Activated CD8-positive, alpha-beta memory T cell treated with anti-CD3 and anti-CD28 coated beads, Interleukin-2, amount 50 U/mL, for 1 hour (primary cell): ENCODE data around the gene PRRG1.
"Not testable (repeated sequence)": the region's sequence is repeated elsewhere in the genome, so short reads cannot be mapped to it uniquely, and the experiment has no call there.

Experiments
- DNase-seq: peaks from one replicate; pipeline ENCODE4 v3.0.0-alpha.2; 2020; ENCODE audit errors: extremely low read depth

PRRG1 gene

DNA sequence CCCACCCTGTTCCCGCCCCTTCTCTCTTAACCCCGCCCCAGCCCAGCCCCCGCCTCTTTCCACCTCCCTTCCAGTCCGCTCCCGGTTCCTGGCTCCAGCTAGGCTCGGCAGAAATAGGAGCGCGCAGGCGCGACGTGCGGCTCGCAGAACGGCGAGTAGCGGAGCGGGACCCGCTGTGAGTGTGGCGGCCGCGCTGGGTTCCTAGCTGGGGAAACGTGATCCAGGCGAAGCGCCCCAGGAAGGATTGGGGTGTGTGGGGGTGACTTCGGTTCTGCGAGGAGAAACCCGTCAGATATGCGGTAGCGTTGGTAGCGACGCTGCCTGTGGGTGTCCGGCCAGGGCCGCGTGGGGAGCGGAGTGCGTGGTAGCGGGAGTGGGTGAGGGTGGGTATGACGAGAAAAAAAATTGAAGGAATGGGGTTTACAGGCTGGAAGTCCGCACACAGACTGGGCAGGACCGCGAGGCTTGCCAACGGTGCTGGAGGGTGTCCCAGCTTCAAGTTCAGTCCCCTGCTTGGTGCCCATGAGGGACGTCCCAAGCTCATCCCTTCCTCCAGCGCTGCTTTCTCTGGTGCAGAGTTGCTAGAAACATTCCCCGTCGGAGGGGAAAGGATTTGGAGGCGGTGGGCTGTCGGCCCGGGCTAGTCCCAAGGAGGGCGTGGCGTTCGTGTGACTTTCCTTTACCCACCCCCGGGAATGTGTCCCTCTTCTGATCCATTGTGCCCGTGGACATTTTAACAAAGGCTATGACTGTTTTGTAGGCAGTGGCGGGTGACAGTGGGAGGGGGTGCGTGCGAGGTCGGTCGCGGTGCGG lies at the start of gene PRRG1:
TSS of gene PRRG1 (plus strand) at position 144 of the 813 bp plus-strand sequence. CDS start 56,886 bp downstream, outside the sequence.
- DNase-seq = no peak

DNA sequence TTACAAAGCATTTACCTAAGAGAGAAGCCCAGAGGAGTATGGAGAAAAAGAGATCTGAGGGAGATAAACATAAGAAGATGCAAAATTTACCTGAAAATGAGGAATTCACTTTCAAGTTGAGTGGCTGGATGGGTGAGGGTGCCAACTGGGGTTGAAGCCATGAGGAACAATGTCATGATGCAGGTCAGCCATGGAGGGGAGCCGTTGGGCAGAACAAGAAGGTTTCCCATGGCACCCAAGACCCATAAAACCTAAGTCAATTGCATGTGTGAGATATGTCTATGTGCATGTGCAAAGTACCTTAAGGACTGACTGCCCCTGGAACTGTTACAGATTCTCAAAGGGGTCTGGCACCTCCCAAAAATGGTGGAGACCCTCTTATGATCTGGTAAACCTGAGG lies 46.6 kb upstream of the PRRG1 start:
- DNase-seq = no peak

DNA sequence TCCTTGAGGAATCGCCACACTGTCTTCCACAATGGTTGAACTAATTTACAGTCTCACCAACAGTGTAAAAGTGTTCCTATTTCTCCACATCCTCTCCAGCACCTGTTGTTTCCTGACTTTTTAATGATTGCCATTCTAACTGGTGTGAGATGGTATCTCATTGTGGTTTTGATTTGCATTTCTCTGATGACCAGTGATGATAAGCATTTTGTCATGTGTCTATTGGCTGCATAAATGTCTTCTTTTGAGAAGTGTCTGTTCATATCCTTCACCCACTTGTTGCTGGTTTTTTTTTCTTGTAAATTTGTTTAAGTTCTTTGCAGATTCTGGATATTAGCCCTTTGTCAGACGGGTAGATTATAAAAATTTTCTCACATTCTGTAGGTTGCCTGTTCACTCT lies 43.9 kb upstream of the PRRG1 start:
- DNase-seq = not testable (repeated sequence)

- DNase-seq = no peak
These were observed 34.6 kb upstream of the PRRG1 start for GRCh38 chrX:37314531-37314930.

- no peak for DNase-seq
These were observed 33.5 kb upstream of the PRRG1 start for GRCh38 chrX:37315511-37316248.

GRCh38 chrX:37320541-37321203 lies 28.5 kb upstream of the PRRG1 start:
- no peak for DNase-seq

DNA sequence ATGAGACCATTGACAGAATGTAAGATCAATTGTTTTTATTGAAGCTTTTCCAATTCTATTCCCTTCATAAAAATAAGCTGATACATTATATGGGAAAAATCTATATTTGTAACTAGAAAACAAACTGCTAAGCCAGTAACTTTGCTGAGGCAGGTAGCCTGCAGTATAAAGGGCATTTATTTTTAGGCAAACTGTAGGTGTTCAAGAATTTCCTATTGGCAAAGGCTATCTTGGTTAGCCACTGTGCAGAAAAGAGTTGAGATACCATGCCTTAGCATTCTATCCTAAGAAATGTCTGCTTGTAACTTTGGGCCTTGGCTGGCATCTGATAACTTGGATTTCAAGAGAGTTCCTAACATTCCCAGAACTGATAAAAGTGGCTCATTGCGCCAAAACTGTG lies 18.5 kb upstream of the PRRG1 start:
- no peak for DNase-seq

DNA sequence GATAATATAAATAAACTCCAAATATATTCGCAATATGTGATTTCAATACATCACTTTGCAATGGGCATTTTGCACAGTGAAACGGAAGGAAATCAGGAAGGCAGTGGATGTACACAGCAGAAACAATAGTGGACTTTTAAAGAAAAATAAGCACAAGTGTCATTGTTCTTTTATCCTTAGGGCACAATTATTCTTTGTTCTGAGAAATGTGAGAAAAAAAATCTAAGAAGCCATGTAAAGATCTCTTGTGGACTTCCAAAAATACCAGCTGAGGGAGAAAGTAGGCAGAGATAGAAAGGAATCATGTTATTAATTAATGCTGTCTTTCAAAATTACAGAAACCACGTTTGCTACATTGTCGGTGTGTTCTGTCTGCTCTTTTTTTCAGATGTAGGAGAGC lies 17.6 kb upstream of the PRRG1 start:
- DNase-seq = no peak

GRCh38 chrX:37332055-37332454 lies 17.1 kb upstream of the PRRG1 start:
- no peak for DNase-seq

DNA sequence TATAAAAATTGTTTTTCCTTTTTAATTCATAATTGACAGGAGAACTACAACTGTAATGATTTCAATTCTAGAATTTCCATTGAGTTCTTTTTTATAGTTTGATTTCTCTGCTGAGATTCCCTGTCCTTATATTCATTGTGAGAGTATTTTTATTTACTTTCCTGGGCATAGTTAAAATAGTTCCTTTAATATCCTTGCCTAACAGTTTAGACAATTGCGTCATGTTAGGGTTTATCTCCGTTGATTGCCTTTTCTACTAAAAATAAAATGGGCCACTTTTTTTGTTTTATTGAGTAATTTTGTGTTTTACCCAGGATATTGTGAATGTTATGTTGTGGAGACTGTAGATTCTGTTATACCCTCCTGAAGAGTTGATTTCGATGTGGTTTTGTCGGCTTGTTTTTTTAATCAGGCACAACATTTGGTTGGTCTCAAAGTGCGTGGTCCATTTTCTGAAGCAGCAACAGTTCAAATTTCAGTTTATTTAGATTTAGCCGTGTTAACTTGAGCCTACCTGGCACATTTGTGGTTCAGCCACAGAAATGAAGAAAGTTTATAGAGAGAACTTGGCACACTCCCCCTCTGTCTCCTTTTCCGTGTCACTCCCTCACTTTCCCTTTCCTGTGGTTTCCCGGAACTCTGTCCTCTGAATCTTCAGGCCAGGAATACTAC lies 16.0 kb upstream of the PRRG1 start:
- no peak for DNase-seq

DNA sequence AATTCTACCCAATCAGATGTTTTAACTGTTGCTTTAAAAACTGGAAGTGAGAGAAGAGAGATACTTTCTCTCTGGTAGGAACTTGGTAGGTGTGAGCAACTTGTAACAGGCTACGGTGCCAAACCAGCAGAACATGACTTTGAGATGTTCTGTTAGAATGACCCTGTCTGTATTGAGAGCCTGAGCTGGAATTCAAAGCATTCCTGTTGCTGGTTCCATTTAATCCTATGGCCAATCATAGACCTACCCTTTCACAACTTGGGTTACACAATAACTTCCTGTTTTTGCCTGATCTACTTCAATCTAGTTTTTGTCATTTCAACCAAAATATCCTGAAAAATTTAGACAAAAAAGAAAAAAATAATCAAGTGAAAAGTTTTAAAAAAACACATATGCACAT lies 1.7 kb upstream of the PRRG1 start:
- DNase-seq = no peak

DNA sequence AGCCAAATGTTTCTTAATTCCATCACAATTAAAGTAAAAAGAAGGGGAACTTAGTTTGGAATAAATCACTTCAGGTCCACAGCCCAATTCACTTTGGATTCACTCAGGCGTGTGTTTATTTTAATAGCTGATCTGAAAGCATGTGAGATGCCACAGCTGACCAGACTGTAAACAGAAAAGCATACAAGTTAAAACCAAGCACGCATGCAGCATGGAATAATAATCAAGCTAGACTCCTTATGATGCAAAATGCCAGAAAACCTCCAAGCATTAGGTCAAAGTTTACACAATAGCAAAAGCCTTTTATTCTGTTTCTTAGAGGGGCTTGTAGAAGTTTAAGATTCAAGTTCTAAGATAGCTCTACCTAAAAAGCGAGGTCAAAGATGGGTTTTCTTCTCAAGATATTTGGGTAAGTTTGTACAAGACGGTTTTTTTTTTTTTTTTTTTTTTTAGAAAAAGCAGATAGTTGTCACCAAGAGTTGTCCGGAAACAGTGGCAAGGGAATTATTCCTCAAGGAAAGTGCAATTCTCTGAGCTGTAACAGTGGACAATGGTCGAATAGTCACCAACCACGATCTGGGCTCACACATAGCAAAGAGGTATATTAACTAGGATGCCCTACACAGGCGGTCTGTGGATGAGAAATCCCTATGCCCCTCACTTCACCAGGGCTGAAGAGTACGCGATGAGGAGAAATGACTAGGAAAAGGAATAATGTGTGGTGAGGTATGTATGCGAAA lies 763 bp upstream of the PRRG1 start:
- DNase-seq = no peak

GRCh38 chrX:37348971-37349220 lies 268 bp upstream of the PRRG1 start:
- DNase-seq = no peak

- no peak for DNase-seq
These were observed 836 bp downstream of the PRRG1 start for GRCh38 chrX:37350034-37350365.

DNA sequence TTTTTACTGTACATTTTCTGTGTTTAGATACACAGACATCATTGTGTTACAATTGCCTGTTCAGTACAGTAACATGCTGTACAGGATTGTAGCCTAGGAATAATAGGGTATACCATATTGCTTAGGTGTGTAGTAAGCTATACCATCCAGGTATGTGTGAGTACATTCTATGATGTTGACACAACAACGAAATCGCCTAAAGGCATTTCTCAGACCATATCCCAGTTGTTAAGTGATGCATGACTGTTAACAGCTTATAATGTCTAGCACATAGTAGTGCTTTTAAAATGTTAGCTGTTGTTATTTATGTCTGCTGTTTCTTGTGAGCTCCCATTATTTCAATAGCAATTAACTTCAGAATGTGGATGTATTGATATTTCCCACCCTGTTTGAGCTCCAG lies 4.5 kb downstream of the PRRG1 start:
- no peak for DNase-seq

- no peak for DNase-seq
These were observed 8.3 kb downstream of the PRRG1 start for GRCh38 chrX:37357436-37357835.

- DNase-seq = no peak
These were observed 12.4 kb downstream of the PRRG1 start for GRCh38 chrX:37361596-37361995.

GRCh38 chrX:37364666-37365065 lies 15.5 kb downstream of the PRRG1 start:
- no peak for DNase-seq

- DNase-seq = no peak
These were observed 18.8 kb downstream of the PRRG1 start for GRCh38 chrX:37367946-37368345.

GRCh38 chrX:37370499-37371141 lies 21.5 kb downstream of the PRRG1 start:
- DNase-seq = no peak

- no peak for DNase-seq
These were observed 22.4 kb downstream of the PRRG1 start for GRCh38 chrX:37371578-37371991.
